ENCODE data around the gene EPS15.

The EPS15 gene

GRCh38 chr1:51566260-51566659, 47.2 kb upstream of the EPS15 start:
- peaks cover 26% of the 10 kb centered on the region for H3K4me1 ChIP-seq (ENCODE audit: insufficient read depth, low read length, severe bottlenecking)
- no peak overlapping the region for H2AFZ ChIP-seq (ENCODE audit: low read length)
- H3K27ac ChIP-seq (ENCODE audit: low read depth, low read length, poor library complexity, severe bottlenecking) = no peak overlapping the region
- no peaks in the 10 kb centered on the region for H3K79me2 ChIP-seq (ENCODE audit: insufficient read depth, low read length)
- TF ChIP-seq CTCF (IDR thresholded peaks at IDR 0.05; ENCODE audit: low read length) (peak; percentile 28; the same call in 1 of the 2 replicates), EZH2 (IDR thresholded peaks at IDR 0.05; ENCODE audit: borderline replicate concordance, low read length) (no peak)
- no peak overlapping the region for H3K4me2 ChIP-seq (ENCODE audit: low read length)
- H3K9ac ChIP-seq (ENCODE audit: low read length) = no peak overlapping the region
- no peaks in the 10 kb centered on the region for H3K36me3 ChIP-seq (ENCODE audit: insufficient read depth, low read length)
- H3K9me2 ChIP-seq (ENCODE audit: low read depth, low read length) = no peaks in the 10 kb centered on the region
- no peaks in the 10 kb centered on the region for H3K27me3 ChIP-seq (ENCODE audit: insufficient read depth, low read length)
- no peaks in the 10 kb centered on the region for H4K20me1 ChIP-seq (ENCODE audit: insufficient read depth, low read length)
- H3F3A ChIP-seq (ENCODE audit: insufficient read depth, low read length) = no peaks in the 10 kb centered on the region
- H3K9me3 ChIP-seq (ENCODE audit: low read length) = no peaks in the 10 kb centered on the region
- no peak overlapping the region for H3K4me3 ChIP-seq (ENCODE audit: low read depth, low read length, poor library complexity, severe bottlenecking)

DNA sequence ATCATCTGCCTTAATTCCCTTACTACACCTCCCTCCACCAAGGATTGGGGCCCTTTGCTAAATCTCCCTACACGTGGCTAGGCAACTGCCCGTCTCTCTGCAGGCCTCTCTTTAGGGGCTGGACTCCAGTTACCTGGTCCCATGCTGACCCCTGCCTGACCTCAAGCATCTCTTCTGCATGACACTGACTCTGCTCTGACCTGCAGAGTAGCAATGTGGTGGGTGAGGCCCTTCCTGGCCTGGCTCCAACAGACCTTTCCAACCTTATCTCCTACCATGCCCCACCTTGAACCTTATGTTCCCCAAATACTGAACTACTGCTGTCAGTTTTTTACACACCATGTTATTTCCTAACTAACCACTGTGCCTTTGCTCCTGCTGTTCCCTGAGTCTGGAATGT, 45.9 kb upstream of the EPS15 start:
- Histone ChIP-seq H4K20me1 (ENCODE audit: insufficient read depth, low read length) (no peaks in the 10 kb centered on the region), H3K4me2 (ENCODE audit: low read length) (no peak overlapping the region), H3K4me1 (ENCODE audit: insufficient read depth, low read length, severe bottlenecking) (peaks cover 18% of the 10 kb centered on the region), H3K4me3 (ENCODE audit: low read depth, low read length, poor library complexity, severe bottlenecking) (no peak overlapping the region), H3K36me3 (ENCODE audit: insufficient read depth, low read length) (no peaks in the 10 kb centered on the region), H3K79me2 (ENCODE audit: insufficient read depth, low read length) (no peaks in the 10 kb centered on the region), H3F3A (ENCODE audit: insufficient read depth, low read length) (no peaks in the 10 kb centered on the region), H3K9ac (ENCODE audit: low read length) (no peak overlapping the region), H3K9me2 (ENCODE audit: low read depth, low read length) (no peaks in the 10 kb centered on the region), H3K9me3 (ENCODE audit: low read length) (no peaks in the 10 kb centered on the region), H3K27me3 (ENCODE audit: insufficient read depth, low read length) (no peaks in the 10 kb centered on the region), H3K27ac (ENCODE audit: low read depth, low read length, poor library complexity, severe bottlenecking) (no peak overlapping the region), H2AFZ (ENCODE audit: low read length) (no peak overlapping the region)
- TF ChIP-seq EZH2 (IDR thresholded peaks at IDR 0.05; ENCODE audit: borderline replicate concordance, low read length) = no peak
- TF ChIP-seq CTCF (IDR thresholded peaks at IDR 0.05; ENCODE audit: low read length) = no peak

GRCh38 chr1:51564124-51564523, 45.1 kb upstream of the EPS15 start:
- Histone ChIP-seq H3K9me2 (ENCODE audit: low read depth, low read length) (no peaks in the 10 kb centered on the region), H2AFZ (ENCODE audit: low read length) (no peak overlapping the region), H3K27me3 (ENCODE audit: insufficient read depth, low read length) (no peaks in the 10 kb centered on the region), H3F3A (ENCODE audit: insufficient read depth, low read length) (no peaks in the 10 kb centered on the region), H3K9me3 (ENCODE audit: low read length) (no peaks in the 10 kb centered on the region), H3K27ac (ENCODE audit: low read depth, low read length, poor library complexity, severe bottlenecking) (no peak overlapping the region), H3K36me3 (ENCODE audit: insufficient read depth, low read length) (no peaks in the 10 kb centered on the region), H3K4me1 (ENCODE audit: insufficient read depth, low read length, severe bottlenecking) (peaks cover 9% of the 10 kb centered on the region), H3K79me2 (ENCODE audit: insufficient read depth, low read length) (no peaks in the 10 kb centered on the region), H3K9ac (ENCODE audit: low read length) (no peak overlapping the region), H3K4me3 (ENCODE audit: low read depth, low read length, poor library complexity, severe bottlenecking) (no peak overlapping the region), H4K20me1 (ENCODE audit: insufficient read depth, low read length) (no peaks in the 10 kb centered on the region), H3K4me2 (ENCODE audit: low read length) (no peak overlapping the region)
- TF ChIP-seq CTCF (IDR thresholded peaks at IDR 0.05; ENCODE audit: low read length) (no peak), EZH2 (IDR thresholded peaks at IDR 0.05; ENCODE audit: borderline replicate concordance, low read length) (no peak)
